Activated naive CD4-positive, alpha-beta T cell treated with anti-CD3 and anti-CD28 coated beads, Interleukin-2, amount 10 ng/mL, durations not matched to agents 7 days and 5 days (primary cell): ENCODE measurements around the gene NRIP1.

Experiments
- CTCF ChIA-PET: fragments of 350-600 bp; sonication (Branson Sonifier 250); formaldehyde crosslinking; loops from one replicate; lab custom pipeline; 2021; ENCODE audit warnings: antibody characterized with exemption; lab: Charles Lee
- DNase-seq: peaks from one replicate; pipeline ENCODE4 v3.0.0-alpha.2; 2020
- H3K27ac Mint-ChIP-seq: one replicate; pipeline ENCODE4 v1.8.0; 2021; ENCODE audit warnings: mild to moderate bottlenecking, moderate library complexity, mixed read lengths
- H3K27me3 Mint-ChIP-seq: one replicate; pipeline ENCODE4 v1.8.0; 2021; ENCODE audit warnings: mild to moderate bottlenecking, mixed read lengths
- H3K36me3 Mint-ChIP-seq: one replicate; pipeline ENCODE4 v1.8.0; 2021; ENCODE audit warnings: mixed read lengths
- H3K4me1 Mint-ChIP-seq: one replicate; pipeline ENCODE4 v1.8.0; 2021; ENCODE audit warnings: mixed read lengths
- H3K4me3 Mint-ChIP-seq: one replicate; pipeline ENCODE4 v1.8.0; 2021; ENCODE audit warnings: mild to moderate bottlenecking, moderate library complexity, mixed read lengths
- H3K9me3 Mint-ChIP-seq: one replicate; pipeline ENCODE4 v1.8.0; 2021; ENCODE audit warnings: mixed read lengths

The NRIP1 gene

DNA sequence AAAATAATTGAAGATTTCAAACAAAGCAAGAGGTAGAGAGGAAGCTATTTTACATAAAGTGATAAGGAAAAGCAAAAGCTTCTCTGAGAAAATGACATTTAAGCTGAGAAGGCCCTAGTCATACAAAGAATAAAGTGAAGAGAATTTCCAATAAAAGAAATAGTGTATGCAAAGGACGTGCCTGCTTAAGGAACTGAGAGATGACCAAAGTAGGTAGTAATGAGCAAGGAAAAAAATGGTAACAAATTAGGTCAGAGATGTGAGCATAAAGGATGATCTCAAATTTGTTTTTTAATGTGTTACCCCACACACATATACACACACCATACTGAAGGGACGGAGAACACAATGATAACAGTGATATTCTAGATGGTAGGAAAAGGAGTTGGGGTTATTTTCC is 46.4 kb downstream of the NRIP1 start:
- Mint-ChIP-seq H3K9me3 (no peaks in the 10 kb centered on the region), H3K27ac (no peak overlapping the region), H3K4me1 (peaks cover 6% of the 10 kb centered on the region), H3K27me3 (no peaks in the 10 kb centered on the region), H3K36me3 (peaks cover 1% of the 10 kb centered on the region), H3K4me3 (no peak overlapping the region)
- CTCF ChIA-PET = no interaction called here
- no peak for DNase-seq

DNA sequence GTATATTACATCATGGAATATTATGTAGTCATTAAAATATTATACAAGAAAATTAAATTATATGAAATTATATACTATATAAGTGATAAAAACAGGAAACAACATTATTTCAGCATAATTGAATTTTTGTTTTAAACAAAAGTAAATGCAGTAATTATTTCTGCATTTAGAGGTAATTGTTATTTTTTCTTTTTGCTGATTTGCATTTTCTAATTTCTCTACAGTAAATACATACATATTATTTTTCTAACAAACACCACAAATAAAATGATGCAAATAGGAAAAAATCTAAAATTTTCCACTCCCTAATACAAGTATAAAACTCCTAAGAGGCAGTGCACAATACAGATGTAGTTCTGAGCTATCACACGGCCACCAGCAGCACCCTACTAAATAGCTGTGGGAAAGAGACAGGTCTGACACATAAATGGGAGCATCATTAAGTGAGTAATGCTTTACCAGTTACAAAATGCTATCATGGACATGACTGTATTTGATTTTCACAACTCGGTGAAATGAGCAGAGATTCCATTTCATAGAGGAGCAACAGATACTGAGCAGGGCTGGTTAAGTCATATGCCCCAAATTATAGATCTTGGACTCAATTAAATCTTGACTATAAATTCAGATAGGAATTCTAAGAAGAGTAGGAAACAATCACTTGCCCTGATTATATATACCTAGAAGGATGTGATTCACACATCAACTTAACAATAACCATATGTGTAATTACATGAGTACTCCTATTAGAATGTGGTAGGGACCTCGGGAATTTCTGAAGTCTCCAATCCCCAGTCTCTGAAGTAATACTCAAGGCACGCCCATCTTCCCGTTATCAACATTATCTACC is 49.0 kb downstream of the NRIP1 start:
- no peak overlapping the region for H3K4me3 Mint-ChIP-seq
- CTCF ChIA-PET = no interaction called here
- H3K27ac Mint-ChIP-seq = no peak overlapping the region
- H3K9me3 Mint-ChIP-seq = no peaks in the 10 kb centered on the region
- DNase-seq = no peak
- H3K36me3 Mint-ChIP-seq = peaks cover 2% of the 10 kb centered on the region
- no peaks in the 10 kb centered on the region for H3K27me3 Mint-ChIP-seq
- peaks cover 3% of the 10 kb centered on the region for H3K4me1 Mint-ChIP-seq

- no peak overlapping the region for H3K27ac Mint-ChIP-seq
- CTCF ChIA-PET = no interaction called here
Observed at GRCh38 chr21:15014221-15014620, 50.6 kb downstream of the NRIP1 start.

GRCh38 chr21:15011967-15012366 is 52.8 kb downstream of the NRIP1 start:
- Mint-ChIP-seq H3K27ac (no peak overlapping the region), H3K4me3 (no peak overlapping the region), H3K4me1 (peaks cover under 1% of the 10 kb centered on the region), H3K27me3 (no peaks in the 10 kb centered on the region), H3K9me3 (no peaks in the 10 kb centered on the region), H3K36me3 (peaks cover 3% of the 10 kb centered on the region)
- CTCF ChIA-PET = no interaction called here
- DNase-seq = no peak

More at GRCh38 chr21:15014221-15014620, 50.6 kb downstream of the NRIP1 start:
- Mint-ChIP-seq H3K4me3 (no peak overlapping the region), H3K36me3 (peaks cover 2% of the 10 kb centered on the region), H3K4me1 (no peaks in the 10 kb centered on the region), H3K27me3 (no peaks in the 10 kb centered on the region), H3K9me3 (no peaks in the 10 kb centered on the region)
- no peak for DNase-seq

DNA sequence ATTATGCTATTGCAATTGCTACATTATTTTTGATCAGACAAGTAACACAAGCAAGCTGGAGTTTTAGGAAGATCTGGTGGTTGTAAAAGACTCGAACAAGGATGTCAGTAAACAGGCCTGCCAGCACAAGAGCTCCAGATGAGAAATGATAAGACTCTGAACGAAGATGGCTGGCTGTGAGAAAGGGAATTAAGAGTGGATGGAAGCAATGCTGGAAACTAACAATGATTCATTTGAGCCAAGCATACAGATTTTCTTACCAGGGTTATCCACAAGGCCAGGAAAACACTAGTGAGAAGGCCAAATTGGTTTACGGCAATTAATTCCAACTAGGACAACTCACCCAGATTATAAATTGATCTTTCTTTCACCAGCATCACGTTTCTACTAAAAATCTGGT is 54.2 kb downstream of the NRIP1 start:
- Mint-ChIP-seq H3K27me3 (no peaks in the 10 kb centered on the region), H3K4me3 (no peak overlapping the region), H3K27ac (no peak overlapping the region), H3K4me1 (peaks cover 11% of the 10 kb centered on the region), H3K36me3 (peaks cover 3% of the 10 kb centered on the region), H3K9me3 (no peaks in the 10 kb centered on the region)
- CTCF ChIA-PET = no interaction called here
- DNase-seq = no peak

DNA sequence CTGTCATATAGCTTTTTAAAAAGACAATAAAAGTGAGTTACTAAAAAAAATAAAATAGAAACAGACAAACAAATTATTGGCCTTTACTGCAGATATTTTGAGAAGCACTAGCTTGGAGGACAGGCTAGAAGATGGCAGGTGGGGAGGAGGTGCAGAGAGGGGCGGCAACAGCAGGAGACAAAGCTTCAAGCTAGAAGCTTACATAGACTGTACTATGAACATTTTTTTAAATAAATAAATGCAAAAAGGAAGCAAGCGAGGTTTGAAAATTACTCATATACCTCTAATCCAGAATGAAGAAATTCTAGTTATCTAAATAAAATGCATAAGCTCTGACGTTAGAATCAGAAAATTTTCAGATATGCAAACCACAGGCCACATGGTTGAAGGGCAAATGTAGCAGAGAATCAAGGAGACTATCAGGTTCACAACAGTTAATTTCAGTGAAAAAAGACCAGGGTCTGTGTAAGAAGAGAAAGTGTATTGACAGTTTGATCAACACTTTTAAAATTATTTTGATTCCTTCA is 54.9 kb downstream of the NRIP1 start:
- Mint-ChIP-seq H3K9me3 (no peaks in the 10 kb centered on the region), H3K27ac (no peak overlapping the region), H3K4me3 (no peak overlapping the region), H3K27me3 (no peaks in the 10 kb centered on the region), H3K36me3 (peaks cover 3% of the 10 kb centered on the region), H3K4me1 (peaks cover 19% of the 10 kb centered on the region)
- no peak for DNase-seq
- CTCF ChIA-PET = no interaction called here

GRCh38 chr21:15007716-15008296 is 57.0 kb downstream of the NRIP1 start:
- H3K9me3 Mint-ChIP-seq = no peaks in the 10 kb centered on the region
- H3K4me1 Mint-ChIP-seq = peaks cover 34% of the 10 kb centered on the region
- CTCF ChIA-PET = interaction anchor here (0.6 kb wide), 1 partner anchor 389 kb away, joined by 3 read pairs; no protein-coding TSS in a partner anchor
- no peak overlapping the region for H3K27ac Mint-ChIP-seq
- no peak overlapping the region for H3K4me3 Mint-ChIP-seq
- no peak for DNase-seq
- H3K36me3 Mint-ChIP-seq = peaks cover 1% of the 10 kb centered on the region
- no peaks in the 10 kb centered on the region for H3K27me3 Mint-ChIP-seq

- Mint-ChIP-seq H3K9me3 (no peaks in the 10 kb centered on the region), H3K27me3 (no peaks in the 10 kb centered on the region), H3K36me3 (peaks cover 1% of the 10 kb centered on the region), H3K27ac (no peak overlapping the region), H3K4me3 (no peak overlapping the region), H3K4me1 (peaks cover 34% of the 10 kb centered on the region)
- CTCF ChIA-PET = no interaction called here
- no peak for DNase-seq
Observed at GRCh38 chr21:15006594-15007230, 58.1 kb downstream of the NRIP1 start.

DNA sequence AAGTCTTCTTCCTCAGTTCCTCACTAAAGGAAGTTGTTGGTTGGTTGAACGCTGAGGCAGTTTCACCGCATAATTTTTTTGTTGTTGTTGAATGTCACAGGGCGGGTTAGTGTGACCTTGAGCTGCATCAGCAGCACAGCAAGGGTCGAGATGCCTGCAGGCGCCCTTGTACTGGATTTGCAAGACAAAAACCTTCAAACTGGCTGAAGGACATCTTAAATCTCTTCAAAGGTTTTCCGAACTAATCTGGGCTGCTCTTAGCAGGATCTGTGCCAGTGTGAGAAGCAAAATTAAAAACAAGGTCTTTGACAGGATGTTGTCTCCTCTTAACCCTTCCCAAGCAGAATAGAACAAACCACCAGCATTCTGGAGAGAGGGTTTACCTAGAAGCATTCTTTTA is 59.4 kb downstream of the NRIP1 start:
- peaks cover 34% of the 10 kb centered on the region for H3K4me1 Mint-ChIP-seq

GRCh38 chr21:15004721-15005370 is 60.0 kb downstream of the NRIP1 start:
- H3K4me3 Mint-ChIP-seq = peak overlapping the region; percentile 68
- H3K27ac Mint-ChIP-seq = peak overlapping the region; percentile 92
- no peaks in the 10 kb centered on the region for H3K27me3 Mint-ChIP-seq
- H3K4me1 Mint-ChIP-seq = peaks cover 34% of the 10 kb centered on the region
- CTCF ChIA-PET = no interaction called here
- no peak for DNase-seq
- peaks cover 1% of the 10 kb centered on the region for H3K36me3 Mint-ChIP-seq
- no peaks in the 10 kb centered on the region for H3K9me3 Mint-ChIP-seq

More for the DNA sequence above, 59.4 kb downstream of the NRIP1 start:
- peaks cover 1% of the 10 kb centered on the region for H3K36me3 Mint-ChIP-seq
- no peaks in the 10 kb centered on the region for H3K9me3 Mint-ChIP-seq
- no peaks in the 10 kb centered on the region for H3K27me3 Mint-ChIP-seq
- peak; percentile 46 for DNase-seq
- H3K4me3 Mint-ChIP-seq = peak overlapping the region; percentile 68
- peak overlapping the region; percentile 92 for H3K27ac Mint-ChIP-seq
- CTCF ChIA-PET = no interaction called here

- Mint-ChIP-seq H3K9me3 (no peaks in the 10 kb centered on the region), H3K27me3 (no peaks in the 10 kb centered on the region), H3K27ac (no peak overlapping the region), H3K4me3 (no peak overlapping the region), H3K4me1 (peaks cover 34% of the 10 kb centered on the region), H3K36me3 (peaks cover 1% of the 10 kb centered on the region)
- no peak for DNase-seq
- CTCF ChIA-PET = interaction anchor here (0.5 kb wide), 1 partner anchor 762 kb away, joined by 3 read pairs; no protein-coding TSS in a partner anchor
Observed at GRCh38 chr21:15003463-15004135, 61.2 kb downstream of the NRIP1 start.

- H3K4me3 Mint-ChIP-seq = no peak overlapping the region
- no peaks in the 10 kb centered on the region for H3K27me3 Mint-ChIP-seq
Observed at GRCh38 chr21:15001857-15002606, 62.8 kb downstream of the NRIP1 start.

DNA sequence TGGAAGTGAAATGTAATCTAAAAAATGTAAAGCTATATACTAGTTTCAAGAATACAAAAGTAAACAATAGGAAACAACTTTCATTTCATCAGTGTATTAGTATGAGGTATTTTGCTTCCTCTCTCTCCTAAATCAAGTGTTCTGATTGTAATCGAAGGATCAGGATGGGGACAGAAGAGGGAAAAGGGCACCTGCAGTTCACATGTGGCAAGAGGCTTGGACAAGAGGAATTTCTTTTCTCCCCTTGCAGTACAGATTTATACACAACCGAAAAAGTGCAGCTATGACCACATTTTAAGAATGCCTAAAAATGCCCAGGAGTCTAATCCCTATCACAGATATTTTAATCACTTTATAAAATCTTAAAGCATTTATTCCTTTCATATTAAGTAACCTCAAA is 63.7 kb downstream of the NRIP1 start:
- H3K4me3 Mint-ChIP-seq = no peak overlapping the region
- H3K27ac Mint-ChIP-seq = no peak overlapping the region
- no peak for DNase-seq
- CTCF ChIA-PET = no interaction called here
- H3K9me3 Mint-ChIP-seq = no peaks in the 10 kb centered on the region
- no peaks in the 10 kb centered on the region for H3K36me3 Mint-ChIP-seq
- H3K27me3 Mint-ChIP-seq = no peaks in the 10 kb centered on the region
- peaks cover 25% of the 10 kb centered on the region for H3K4me1 Mint-ChIP-seq

More at GRCh38 chr21:15001857-15002606, 62.8 kb downstream of the NRIP1 start:
- no peak for DNase-seq
- Mint-ChIP-seq H3K9me3 (no peaks in the 10 kb centered on the region), H3K36me3 (no peaks in the 10 kb centered on the region), H3K27ac (no peak overlapping the region), H3K4me1 (peaks cover 34% of the 10 kb centered on the region)
- CTCF ChIA-PET = no interaction called here
